HEK293T (cell line): ENCODE data around the gene HIRIP3.

ENCODE experiments used
- CTCF ChIA-PET: fragments of 350-600 bp; formaldehyde crosslinking; extraction: SDS; loops from one replicate; lab custom pipeline; 2021; ENCODE audit warnings: antibody characterized with exemption, inconsistent platforms; lab: Yijun Ruan, JAX
- POLR2A ChIA-PET: fragments of 350-600 bp; formaldehyde crosslinking; extraction: SDS; loops from one replicate; lab custom pipeline; 2020; ENCODE audit warnings: antibody characterized with exemption, inconsistent platforms; lab: Yijun Ruan, JAX
- DNase-seq: peaks from one replicate; pipeline ENCODE4 v3.0.0; 2012; ENCODE audit warnings: mixed read lengths; ENCODE audit errors: extremely low spot score
- ARNT ChIP-seq: fragments of 450-650 bp; IDR thresholded peaks from 2 replicates; pipeline ENCODE4 v1.6.1; 2017; ENCODE audit warnings: mild to moderate bottlenecking
- BHLHE40 ChIP-seq: fragments of 450-650 bp; IDR thresholded peaks from 2 replicates; pipeline ENCODE4 v1.6.1; 2016; ENCODE audit warnings: mild to moderate bottlenecking, moderate library complexity, borderline replicate concordance
- CTBP1 ChIP-seq: fragments of 450-650 bp; IDR thresholded peaks from 2 replicates; pipeline ENCODE4 v1.6.1; 2016; ENCODE audit warnings: borderline replicate concordance
- ELF4 ChIP-seq: fragments of 450-650 bp; IDR thresholded peaks from 2 replicates; pipeline ENCODE4 v1.6.1; 2017; ENCODE audit warnings: antibody characterized with exemption
- FOXA1 ChIP-seq: fragments of 450-650 bp; IDR thresholded peaks from 2 replicates; pipeline ENCODE4 v1.6.1; 2016; ENCODE audit warnings: mild to moderate bottlenecking
- FOXK2 ChIP-seq: fragments of 450-650 bp; IDR thresholded peaks from 2 replicates; pipeline ENCODE4 v1.6.1; 2016; ENCODE audit warnings: mild to moderate bottlenecking
- FOXM1 ChIP-seq: fragments of 450-650 bp; IDR thresholded peaks from 2 replicates; pipeline ENCODE4 v1.6.1; 2017; ENCODE audit warnings: mild to moderate bottlenecking, borderline replicate concordance
- HDGF ChIP-seq: fragments of 450-650 bp; IDR thresholded peaks from 2 replicates; pipeline ENCODE4 v1.6.1; 2017; ENCODE audit warnings: antibody characterized with exemption, borderline replicate concordance
- L3MBTL2 ChIP-seq: fragments of 450-650 bp; conservative IDR thresholded peaks from 2 replicates; pipeline ENCODE4 v1.6.1; 2016; ENCODE audit warnings: mild to moderate bottlenecking
- LEF1 ChIP-seq: fragments of 450-650 bp; IDR thresholded peaks from 2 replicates; pipeline ENCODE4 v1.6.1; 2017; ENCODE audit warnings: mild to moderate bottlenecking, borderline replicate concordance
- NFRKB ChIP-seq: fragments of 450-650 bp; IDR thresholded peaks from 2 replicates; pipeline ENCODE4 v1.6.1; 2016; ENCODE audit warnings: mild to moderate bottlenecking, moderate library complexity
- SP1 ChIP-seq: fragments of 450-650 bp; IDR thresholded peaks from 2 replicates; pipeline ENCODE4 v1.6.1; 2017
- SUZ12 ChIP-seq: fragments of 450-650 bp; IDR thresholded peaks from 2 replicates; pipeline ENCODE4 v1.6.1; 2016; ENCODE audit warnings: mild to moderate bottlenecking
- TARDBP ChIP-seq: fragments of 450-650 bp; IDR thresholded peaks from 2 replicates; pipeline ENCODE4 v1.6.1; 2016
- ZNF384 ChIP-seq: fragments of 450-650 bp; IDR thresholded peaks from 2 replicates; pipeline ENCODE4 v1.6.1; 2016
- TF ChIP-seq, protein P1 (sequence below): fragments of 450-650 bp; IDR thresholded peaks from 2 replicates; pipeline ENCODE4 v1.6.1; 2016

The HIRIP3 gene

GRCh38 chr16:30007378-30007895, 12.0 kb upstream of the HIRIP3 start:
- DNase-seq = no peak
- ChIA-PET CTCF (interaction anchor here (1.0 kb wide), 1 partner anchor 159 kb away, joined by 4 read pairs; no protein-coding TSS in a partner anchor), POLR2A (interaction anchor here (1.0 to 1.6 kb wide), 3 partner anchors 12 to 192 kb away, joined by 3 to 4 read pairs (median 3); partner anchors contain the start of genes HIRIP3, INO80E and PAGR1)
- TF ChIP-seq SUZ12 = no peak
- TF ChIP-seq, protein P1, sequence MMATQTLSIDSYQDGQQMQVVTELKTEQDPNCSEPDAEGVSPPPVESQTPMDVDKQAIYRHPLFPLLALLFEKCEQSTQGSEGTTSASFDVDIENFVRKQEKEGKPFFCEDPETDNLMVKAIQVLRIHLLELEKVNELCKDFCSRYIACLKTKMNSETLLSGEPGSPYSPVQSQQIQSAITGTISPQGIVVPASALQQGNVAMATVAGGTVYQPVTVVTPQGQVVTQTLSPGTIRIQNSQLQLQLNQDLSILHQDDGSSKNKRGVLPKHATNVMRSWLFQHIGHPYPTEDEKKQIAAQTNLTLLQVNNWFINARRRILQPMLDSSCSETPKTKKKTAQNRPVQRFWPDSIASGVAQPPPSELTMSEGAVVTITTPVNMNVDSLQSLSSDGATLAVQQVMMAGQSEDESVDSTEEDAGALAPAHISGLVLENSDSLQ = no peak
- no peak for TF ChIP-seq LEF1
- TF ChIP-seq ARNT = no peak
- TF ChIP-seq ZNF384 = no peak
- TF ChIP-seq FOXK2 = no peak
- TF ChIP-seq ELF4 = no peak
- no peak for TF ChIP-seq L3MBTL2
- TF ChIP-seq CTBP1 = no peak
- TF ChIP-seq TARDBP = no peak
- no peak for TF ChIP-seq FOXM1
- no peak for TF ChIP-seq SP1
- no peak for TF ChIP-seq NFRKB
- TF ChIP-seq BHLHE40 = no peak
- no peak for TF ChIP-seq HDGF
- TF ChIP-seq FOXA1 = no peak

DNA sequence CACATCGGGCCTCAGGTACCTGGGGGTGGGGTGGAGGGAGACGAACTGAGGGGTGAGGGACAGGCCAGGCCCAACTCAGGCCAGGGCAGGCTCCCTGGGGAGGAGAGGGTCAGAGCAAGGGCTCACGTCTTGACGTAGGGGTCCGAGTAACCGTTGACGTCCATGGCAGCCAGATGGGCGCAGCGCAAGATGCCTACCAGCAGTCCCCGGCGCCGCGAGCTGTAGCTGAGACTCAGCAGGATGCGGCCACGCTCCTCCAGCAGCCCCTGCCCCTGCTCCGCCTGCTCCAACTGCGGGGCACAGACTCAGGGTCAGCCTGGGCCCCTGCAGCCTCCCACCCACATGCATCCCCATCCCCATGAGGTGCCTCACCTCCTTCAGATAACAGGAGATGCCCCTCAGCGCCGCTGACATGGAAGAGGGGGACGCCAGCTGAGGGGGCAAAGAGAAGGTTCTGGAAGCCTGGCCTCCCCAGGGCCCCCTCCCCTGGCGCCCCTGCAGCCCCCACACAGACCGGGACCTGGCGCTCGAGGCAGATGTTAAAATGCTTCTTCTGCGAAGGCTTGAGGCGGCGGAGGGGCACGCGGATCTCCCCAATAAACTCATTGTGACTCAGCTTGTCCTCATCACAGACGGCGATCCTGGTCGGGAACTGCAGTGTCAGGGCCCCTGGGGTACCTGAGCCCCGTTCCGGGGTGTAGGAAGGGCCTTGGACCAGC, 11.4 kb upstream of the HIRIP3 start:
- TF ChIP-seq NFRKB (no peak), BHLHE40 (no peak), FOXM1 (no peak), FOXK2 (no peak), CTBP1 (no peak)
- ChIA-PET POLR2A (interaction anchor here (1.3 to 1.6 kb wide), 2 partner anchors 14 to 21 kb away, joined by 3 to 4 read pairs; no protein-coding TSS in a partner anchor), CTCF (interaction anchor here (1.0 kb wide), 1 partner anchor 158 kb away, joined by 4 read pairs; no protein-coding TSS in a partner anchor)
- DNase-seq = no peak

DNA sequence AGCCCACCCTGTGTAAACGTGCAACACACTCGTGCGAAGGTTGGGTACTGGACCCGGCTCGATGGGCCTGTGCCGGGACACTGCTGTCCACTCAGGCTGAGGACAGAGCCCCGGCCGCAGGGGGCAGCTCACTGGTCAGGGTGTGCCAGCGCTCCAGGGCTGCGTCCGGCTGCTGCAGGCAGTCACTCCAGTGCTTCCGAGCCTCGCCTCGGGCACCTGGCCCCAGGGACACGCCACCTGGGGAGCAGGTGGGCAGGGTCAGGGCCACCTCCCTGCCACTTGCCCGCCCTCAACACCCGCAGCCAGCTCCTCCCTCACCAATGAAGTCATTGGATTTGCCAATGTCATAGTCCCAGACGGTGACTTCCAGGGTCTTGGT, 10.7 kb upstream of the HIRIP3 start:
- CTCF ChIA-PET = interaction anchor here (0.5 to 0.6 kb wide), 3 partner anchors 14 to 172 kb away, joined by 3 to 4 read pairs (median 4); no protein-coding TSS in a partner anchor

DNA sequence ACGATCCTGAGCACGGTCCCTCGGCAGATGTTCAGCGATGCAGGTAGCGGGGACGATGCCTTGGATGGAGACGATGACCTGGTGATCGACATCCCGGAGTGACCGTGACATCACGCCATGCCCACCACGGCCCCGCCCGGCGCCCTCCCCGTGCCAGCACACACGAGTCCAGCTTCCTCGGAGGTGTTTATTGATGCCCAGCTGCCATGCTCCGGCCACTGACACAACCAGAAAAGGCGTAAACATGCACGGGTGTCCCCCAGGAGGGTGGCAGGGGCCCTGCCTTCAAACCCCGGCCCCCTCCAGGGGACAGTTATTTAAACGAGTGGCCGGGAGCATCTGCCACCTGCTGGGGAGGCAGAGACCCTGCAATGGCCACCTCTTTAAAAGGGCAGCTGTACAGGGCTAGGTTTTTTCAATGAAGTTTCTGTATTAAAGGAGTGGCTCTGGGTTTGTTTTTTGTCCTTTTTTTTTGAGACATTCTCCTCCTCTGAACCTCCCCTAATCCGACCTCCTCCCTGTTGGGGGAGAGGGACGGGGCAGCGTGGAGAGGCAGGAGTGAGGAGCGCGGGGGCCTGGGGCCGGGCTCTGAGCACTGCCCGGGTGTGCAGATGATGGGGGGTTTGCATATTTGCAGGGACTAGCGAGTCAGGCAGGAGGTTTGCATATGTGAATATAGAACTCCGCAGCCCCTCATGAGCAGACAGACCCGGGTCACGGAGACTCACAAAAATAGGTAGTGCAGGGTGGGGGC, 10.1 kb upstream of the HIRIP3 start:
- DNase-seq = peak; percentile 79
- no peak for TF ChIP-seq L3MBTL2
- TF ChIP-seq HDGF = 0 out of 2 replicates have a peak, but pooled peaks have one; percentile 82
- no peak for TF ChIP-seq LEF1
- no peak for TF ChIP-seq FOXM1
- CTCF ChIA-PET = interaction anchor here (0.5 to 0.6 kb wide), 3 partner anchors 14 to 171 kb away, joined by 3 to 4 read pairs (median 4); no protein-coding TSS in a partner anchor
- POLR2A ChIA-PET = interaction anchor here (1.3 to 3.5 kb wide), 4 partner anchors 11 to 198 kb away, joined by 3 to 18 read pairs (median 6); partner anchors contain the start of genes HIRIP3 and KCTD13

More for the DNA sequence above, 10.7 kb upstream of the HIRIP3 start:
- TF ChIP-seq ELF4 (no peak), FOXM1 (no peak), CTBP1 (no peak), ARNT (no peak), SUZ12 (no peak), LEF1 (no peak), HDGF (no peak), L3MBTL2 (no peak), FOXA1 (no peak), TARDBP (no peak), BHLHE40 (no peak), NFRKB (no peak), ZNF384 (no peak), SP1 (no peak), FOXK2 (no peak)
- TF ChIP-seq, protein P1 = no peak
- DNase-seq = no peak
- POLR2A ChIA-PET = interaction anchor here (1.3 to 3.5 kb wide), 3 partner anchors 12 to 80 kb away, joined by 3 to 18 read pairs (median 9); partner anchors contain the start of genes HIRIP3 and KCTD13

DNA sequence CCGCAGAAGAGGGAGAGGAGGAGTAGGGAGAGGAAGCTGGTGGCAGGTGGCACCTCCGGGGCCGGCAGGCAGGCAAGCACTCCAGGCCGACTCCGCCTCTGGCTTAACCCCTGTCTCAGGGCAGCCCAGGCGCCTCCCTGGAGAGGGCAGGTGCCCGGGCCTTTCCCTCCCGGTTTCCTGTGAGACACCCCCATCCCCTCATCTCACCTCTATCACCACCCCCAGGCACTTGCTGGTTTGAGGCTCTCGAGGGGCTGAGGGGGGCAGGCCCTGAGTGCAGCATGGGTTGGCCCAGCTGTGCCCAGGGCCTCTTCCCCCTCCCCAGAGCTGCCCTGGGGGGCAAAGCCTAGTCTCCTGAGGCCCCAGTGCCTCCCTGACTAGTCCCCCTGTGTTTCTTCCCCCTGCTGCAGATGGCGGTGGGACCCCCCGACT, 9.4 kb upstream of the HIRIP3 start:
- no peak for DNase-seq
- TF ChIP-seq ZNF384 = no peak
- 0 out of 2 replicates have a peak, but pooled peaks have one; percentile 59 for TF ChIP-seq HDGF
- POLR2A ChIA-PET = interaction anchor here (1.3 to 3.5 kb wide), 3 partner anchors 11 to 197 kb away, joined by 3 to 18 read pairs (median 9); partner anchors contain the start of genes HIRIP3 and KCTD13
- CTCF ChIA-PET = interaction anchor here (0.7 kb wide), 1 partner anchor 193 kb away, joined by 3 read pairs; no protein-coding TSS in a partner anchor
